ENCODE data around the gene APOBEC3C. TPM values are rescaled to one million over a fixed set of nuclear protein-coding genes. Genes with fewer than 3 reads are reported as not detected.

The APOBEC3C gene
- 91.7 and 93.1 TPM in 2 replicates for total RNA-seq

GRCh38 chr22:39013942-39014722 is at the start of gene APOBEC3C:
TSS of gene APOBEC3C (plus strand) at chr22:39014257. CDS start at chr22:39014363, 106 bp downstream.
- Mint-ChIP-seq H3K4me1 (ENCODE audit: low read depth) (peaks cover 19% of the 10 kb centered on the region), H3K27ac (peak within 1 kb of the TSS; percentile 98), H3K36me3 (ENCODE audit: low read depth) (peaks cover 22% of the 10 kb centered on the region), H3K27me3 (ENCODE audit: low read depth) (no peaks in the 10 kb centered on the region), H3K4me3 (ENCODE audit: low read depth) (peak within 1 kb of the TSS; percentile 92), H3K9me3 (no peaks in the 10 kb centered on the region)
- DNase-seq (ENCODE audit: low spot score), result peak; percentile 83
- intact Hi-C loops (cut with micrococcal nuclease), result loop anchor here (2.0 to 5.0 kb wide), 2 partner anchors 78 to 103 kb away; no protein-coding TSS in a partner anchor

GRCh38 chr22:38964306-38964705 is 49.8 kb upstream of the APOBEC3C start:
- Mint-ChIP-seq H3K27ac (no peak overlapping the region), H3K4me3 (ENCODE audit: low read depth) (no peak overlapping the region), H3K36me3 (ENCODE audit: low read depth) (no peaks in the 10 kb centered on the region), H3K27me3 (ENCODE audit: low read depth) (peaks cover 7% of the 10 kb centered on the region), H3K9me3 (no peaks in the 10 kb centered on the region), H3K4me1 (ENCODE audit: low read depth) (peaks cover 4% of the 10 kb centered on the region)
- no peak for DNase-seq (ENCODE audit: low spot score)
- intact Hi-C loops (cut with micrococcal nuclease), result no loop called here

- H3K36me3 Mint-ChIP-seq (ENCODE audit: low read depth), result no peaks in the 10 kb centered on the region
- H3K9me3 Mint-ChIP-seq, result no peaks in the 10 kb centered on the region
- peaks cover 4% of the 10 kb centered on the region for H3K4me1 Mint-ChIP-seq (ENCODE audit: low read depth)
- no peak overlapping the region for H3K27ac Mint-ChIP-seq
- H3K4me3 Mint-ChIP-seq (ENCODE audit: low read depth), result no peak overlapping the region
- intact Hi-C loops (cut with micrococcal nuclease), result no loop called here
- no peak for DNase-seq (ENCODE audit: low spot score)
- peaks cover 7% of the 10 kb centered on the region for H3K27me3 Mint-ChIP-seq (ENCODE audit: low read depth)
Observed at GRCh38 chr22:38964989-38965388, 49.1 kb upstream of the APOBEC3C start.

GRCh38 chr22:38965614-38966379 is 48.3 kb upstream of the APOBEC3C start:
- Mint-ChIP-seq H3K27ac (no peak overlapping the region), H3K4me1 (ENCODE audit: low read depth) (peaks cover 4% of the 10 kb centered on the region), H3K27me3 (ENCODE audit: low read depth) (peaks cover 12% of the 10 kb centered on the region), H3K9me3 (no peaks in the 10 kb centered on the region), H3K4me3 (ENCODE audit: low read depth) (no peak overlapping the region), H3K36me3 (ENCODE audit: low read depth) (no peaks in the 10 kb centered on the region)
- intact Hi-C loops (cut with micrococcal nuclease), result no loop called here
- no peak for DNase-seq (ENCODE audit: low spot score)

- DNase-seq (ENCODE audit: low spot score), result no peak
- no peaks in the 10 kb centered on the region for H3K36me3 Mint-ChIP-seq (ENCODE audit: low read depth)
Observed at GRCh38 chr22:38966380-38966702, 47.7 kb upstream of the APOBEC3C start.

GRCh38 chr22:38966942-38967341 is 47.1 kb upstream of the APOBEC3C start:
- Mint-ChIP-seq H3K27ac (no peak overlapping the region), H3K4me1 (ENCODE audit: low read depth) (peaks cover 4% of the 10 kb centered on the region), H3K9me3 (no peaks in the 10 kb centered on the region), H3K36me3 (ENCODE audit: low read depth) (no peaks in the 10 kb centered on the region), H3K4me3 (ENCODE audit: low read depth) (no peak overlapping the region), H3K27me3 (ENCODE audit: low read depth) (peaks cover 16% of the 10 kb centered on the region)
- no peak for DNase-seq (ENCODE audit: low spot score)
- intact Hi-C loops (cut with micrococcal nuclease), result no loop called here

More at GRCh38 chr22:38966380-38966702, 47.7 kb upstream of the APOBEC3C start:
- intact Hi-C loops (cut with micrococcal nuclease), result no loop called here
- H3K9me3 Mint-ChIP-seq, result no peaks in the 10 kb centered on the region
- no peak overlapping the region for H3K4me3 Mint-ChIP-seq (ENCODE audit: low read depth)
- H3K4me1 Mint-ChIP-seq (ENCODE audit: low read depth), result peaks cover 4% of the 10 kb centered on the region
- H3K27ac Mint-ChIP-seq, result no peak overlapping the region
- H3K27me3 Mint-ChIP-seq (ENCODE audit: low read depth), result peaks cover 16% of the 10 kb centered on the region

GRCh38 chr22:38967451-38968450 is 46.3 kb upstream of the APOBEC3C start:
- Mint-ChIP-seq H3K27ac (no peak overlapping the region), H3K4me3 (ENCODE audit: low read depth) (no peak overlapping the region), H3K27me3 (ENCODE audit: low read depth) (peaks cover 16% of the 10 kb centered on the region), H3K36me3 (ENCODE audit: low read depth) (no peaks in the 10 kb centered on the region), H3K4me1 (ENCODE audit: low read depth) (peaks cover 7% of the 10 kb centered on the region), H3K9me3 (no peaks in the 10 kb centered on the region)
- no peak for DNase-seq (ENCODE audit: low spot score)
- intact Hi-C loops (cut with micrococcal nuclease), result no loop called here

- Mint-ChIP-seq H3K27me3 (ENCODE audit: low read depth) (peaks cover 16% of the 10 kb centered on the region), H3K27ac (no peak overlapping the region), H3K9me3 (no peaks in the 10 kb centered on the region), H3K4me1 (ENCODE audit: low read depth) (peaks cover 7% of the 10 kb centered on the region), H3K4me3 (ENCODE audit: low read depth) (no peak overlapping the region), H3K36me3 (ENCODE audit: low read depth) (no peaks in the 10 kb centered on the region)
- intact Hi-C loops (cut with micrococcal nuclease), result no loop called here
- no peak for DNase-seq (ENCODE audit: low spot score)
Observed at GRCh38 chr22:38968801-38969200, 45.3 kb upstream of the APOBEC3C start.

GRCh38 chr22:38970551-38970950 is 43.5 kb upstream of the APOBEC3C start:
- intact Hi-C loops (cut with micrococcal nuclease), result no loop called here
- no peak for DNase-seq (ENCODE audit: low spot score)
- peaks cover 4% of the 10 kb centered on the region for H3K4me1 Mint-ChIP-seq (ENCODE audit: low read depth)
- H3K36me3 Mint-ChIP-seq (ENCODE audit: low read depth), result no peaks in the 10 kb centered on the region
- H3K4me3 Mint-ChIP-seq (ENCODE audit: low read depth), result no peak overlapping the region
- H3K9me3 Mint-ChIP-seq, result no peaks in the 10 kb centered on the region
- H3K27me3 Mint-ChIP-seq (ENCODE audit: low read depth), result peaks cover 16% of the 10 kb centered on the region
- peak overlapping the region; percentile 2 for H3K27ac Mint-ChIP-seq

- Mint-ChIP-seq H3K36me3 (ENCODE audit: low read depth) (no peaks in the 10 kb centered on the region), H3K4me1 (ENCODE audit: low read depth) (peaks cover 4% of the 10 kb centered on the region), H3K27ac (no peak overlapping the region), H3K9me3 (no peaks in the 10 kb centered on the region), H3K4me3 (ENCODE audit: low read depth) (no peak overlapping the region), H3K27me3 (ENCODE audit: low read depth) (peaks cover 16% of the 10 kb centered on the region)
- intact Hi-C loops (cut with micrococcal nuclease), result no loop called here
- DNase-seq (ENCODE audit: low spot score), result no peak
Observed at GRCh38 chr22:38971202-38971601, 42.9 kb upstream of the APOBEC3C start.

- Mint-ChIP-seq H3K36me3 (ENCODE audit: low read depth) (no peaks in the 10 kb centered on the region), H3K9me3 (no peaks in the 10 kb centered on the region), H3K4me1 (ENCODE audit: low read depth) (peaks cover 4% of the 10 kb centered on the region), H3K4me3 (ENCODE audit: low read depth) (no peak overlapping the region), H3K27me3 (ENCODE audit: low read depth) (peaks cover 15% of the 10 kb centered on the region), H3K27ac (no peak overlapping the region)
- intact Hi-C loops (cut with micrococcal nuclease), result no loop called here
- DNase-seq (ENCODE audit: low spot score), result no peak
Observed at GRCh38 chr22:38971791-38972190, 42.3 kb upstream of the APOBEC3C start.

- H3K27me3 Mint-ChIP-seq (ENCODE audit: low read depth), result peaks cover 16% of the 10 kb centered on the region
- peaks cover 4% of the 10 kb centered on the region for H3K4me1 Mint-ChIP-seq (ENCODE audit: low read depth)
Observed at GRCh38 chr22:38972558-38972957, 41.5 kb upstream of the APOBEC3C start.

More at GRCh38 chr22:38972558-38972957, 41.5 kb upstream of the APOBEC3C start:
- DNase-seq (ENCODE audit: low spot score), result no peak
- no peaks in the 10 kb centered on the region for H3K9me3 Mint-ChIP-seq
- no peak overlapping the region for H3K27ac Mint-ChIP-seq
- H3K36me3 Mint-ChIP-seq (ENCODE audit: low read depth), result no peaks in the 10 kb centered on the region
- intact Hi-C loops (cut with micrococcal nuclease), result no loop called here
- H3K4me3 Mint-ChIP-seq (ENCODE audit: low read depth), result no peak overlapping the region
